PFSK-1 (cell line): ENCODE data around the gene BCAS3.

Source experiments
- FOXP2 ChIP-seq: optimal IDR thresholded peaks from 2 replicates; pipeline ENCODE3; 2011; ENCODE audit warnings: borderline replicate concordance, control low read depth, inconsistent platforms; ENCODE audit not compliant: insufficient read depth; ENCODE audit errors: extremely low read length, extremely low read depth
- POLR2AphosphoS5 ChIP-seq: IDR thresholded peaks from 2 replicates; pipeline ENCODE4 v1.6.1; 2012; ENCODE audit warnings: low read depth, mild to moderate bottlenecking, control low read depth, low read length, moderate library complexity
- REST ChIP-seq, 2 experiments: IDR thresholded peaks; 2 replicates each; pipeline versions ENCODE4 v1.6.1 to v1.8.0; 2011 to 2012; ENCODE audit warnings: low read depth in 2 of 2, low read length in 2 of 2, control low read depth in 1 of 2, inconsistent platforms in 1 of 2, mild to moderate bottlenecking in 1 of 2, moderate library complexity in 1 of 2; ENCODE audit not compliant: insufficient read depth in 1 of 2
- SIN3A ChIP-seq: IDR thresholded peaks from 2 replicates; pipeline ENCODE4 v1.6.1; 2012; ENCODE audit warnings: mild to moderate bottlenecking, low read length, moderate library complexity, borderline replicate concordance; ENCODE audit not compliant: insufficient read depth
- TAF1 ChIP-seq: IDR thresholded peaks from 2 replicates; pipeline ENCODE4 v1.6.1; 2012; ENCODE audit warnings: low read length, control low read depth, borderline replicate concordance; ENCODE audit not compliant: insufficient read depth

- TF ChIP-seq REST (IDR thresholded peaks at IDR 0.05; ENCODE audit: insufficient read depth in 1 of 2, low read depth in 2 of 2, low read length in 2 of 2) (no peak), FOXP2 (no peak), TAF1 (no peak), SIN3A (no peak), POLR2AphosphoS5 (no peak)
These were observed 461.6 kb downstream of the BCAS3 start for GRCh38 chr17:61139219-61139618.
